Activated gamma-delta T cell treated with anti-CD3 and anti-CD28 coated beads, Interleukin-2, amount 50 U/mL, for 16 hours (primary cell): ENCODE results near the gene HCFC1R1.

ENCODE experiments used
- DNase-seq: peaks from one replicate; pipeline ENCODE4 v3.0.0-alpha.2; 2020; ENCODE audit warnings: low read depth

The HCFC1R1 gene

GRCh38 chr16:3035972-3036725 lies 12.4 kb upstream of the HCFC1R1 start:
- DNase-seq: no peak

DNA sequence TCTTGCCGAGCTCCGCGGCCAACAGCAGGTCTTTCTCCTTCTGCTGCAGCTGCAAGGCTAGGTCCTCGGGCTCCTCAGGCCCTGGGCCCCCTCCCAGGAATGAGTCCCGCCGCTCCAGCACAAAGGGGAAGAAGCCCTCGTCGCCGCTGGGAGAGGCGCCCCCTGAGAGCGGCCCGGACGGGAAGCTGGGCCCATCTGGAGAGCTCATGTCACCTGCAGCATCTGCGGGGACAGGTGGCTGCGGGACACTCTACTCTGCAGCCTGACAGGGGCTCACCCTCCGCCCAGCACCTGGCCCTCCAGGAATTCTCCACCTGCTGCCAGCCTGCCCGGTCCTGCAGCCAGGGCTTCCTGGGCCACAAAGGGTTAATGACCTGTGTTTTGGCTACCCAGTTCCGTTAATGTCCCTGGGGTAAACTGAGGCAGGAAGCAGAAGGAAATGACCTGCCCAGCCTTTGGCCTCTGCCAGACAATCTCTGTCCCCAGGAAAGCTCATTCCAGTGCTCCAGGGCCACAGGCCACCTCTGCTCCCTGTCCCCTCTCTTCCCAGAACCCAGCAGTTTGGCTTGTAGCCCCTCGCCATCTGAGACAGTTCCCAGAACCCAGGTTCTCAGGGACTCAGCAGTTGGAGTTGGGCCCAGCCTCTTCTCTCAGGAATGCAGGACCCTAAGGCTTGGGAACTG lies 11.7 kb upstream of the HCFC1R1 start:
- DNase-seq: no peak

DNA sequence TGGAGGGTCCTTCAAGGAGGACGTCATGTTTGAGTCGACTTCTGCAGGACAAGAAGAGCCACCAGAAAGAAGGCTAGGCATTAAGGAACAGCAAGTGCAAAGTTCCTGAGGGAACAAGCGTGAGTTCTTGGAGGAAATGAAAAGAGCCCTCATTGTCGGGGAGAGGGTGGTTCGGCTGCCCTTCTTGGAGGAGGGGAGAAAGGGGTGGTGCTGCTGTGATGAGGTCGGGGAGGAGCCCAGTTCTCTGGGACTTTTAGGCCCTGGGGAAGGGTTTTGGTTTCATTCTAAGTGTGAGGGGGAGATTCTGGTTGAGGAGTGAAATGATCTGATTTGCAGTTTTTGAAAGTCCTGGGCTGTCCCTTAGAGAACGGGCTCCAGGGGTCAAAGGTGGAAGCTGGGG lies 8.9 kb upstream of the HCFC1R1 start:
- no peak for DNase-seq

DNA sequence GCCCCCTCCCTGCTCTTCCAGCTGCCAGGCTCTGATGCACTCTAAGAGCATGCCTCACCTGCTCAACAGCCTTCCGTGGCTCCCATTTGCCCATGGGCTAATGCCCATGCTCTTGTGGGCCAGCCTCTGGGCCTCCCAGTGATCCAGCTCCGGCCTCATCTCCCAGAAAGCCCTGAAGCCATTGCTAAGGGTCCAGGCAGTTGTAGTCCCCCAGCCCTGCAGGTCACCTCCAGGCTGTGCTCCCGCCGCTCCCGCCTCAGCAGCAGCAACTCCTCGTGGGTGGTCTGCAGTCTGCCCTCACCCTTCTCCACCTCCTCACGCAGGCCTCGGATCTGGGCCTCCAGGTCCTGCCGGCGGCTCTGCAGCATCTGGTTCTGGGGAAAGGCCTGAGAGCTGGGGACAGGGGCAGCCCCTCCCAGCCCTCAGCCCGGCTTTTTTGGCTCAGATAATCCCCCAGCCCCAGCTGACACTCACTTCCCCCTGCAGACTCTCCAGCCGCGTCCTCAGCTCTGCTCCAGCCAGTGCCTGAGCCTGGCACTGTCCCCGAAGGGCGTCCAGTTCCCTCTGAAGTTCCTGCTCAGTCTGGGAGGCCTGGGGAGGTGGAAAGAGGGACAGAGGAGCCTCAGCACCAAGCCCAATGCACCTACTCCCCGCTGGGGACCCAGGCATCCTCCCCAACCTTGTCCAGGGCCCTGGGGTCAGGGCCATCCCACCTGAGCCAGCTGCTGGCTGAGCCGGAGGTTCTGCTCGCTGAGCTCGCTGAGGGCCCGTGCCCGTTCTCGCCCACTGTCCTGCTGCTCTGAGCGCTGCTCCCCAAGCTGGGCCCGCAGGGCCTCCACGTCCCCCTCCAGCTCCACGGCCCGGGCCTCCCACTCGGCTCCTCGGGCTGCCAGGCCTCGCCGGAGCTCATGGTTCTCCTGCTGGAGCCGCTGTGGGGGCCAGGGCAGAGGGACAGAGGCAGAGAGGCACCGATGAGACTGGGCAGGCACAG lies 6.8 kb upstream of the HCFC1R1 start:
- DNase-seq: no peak

DNA sequence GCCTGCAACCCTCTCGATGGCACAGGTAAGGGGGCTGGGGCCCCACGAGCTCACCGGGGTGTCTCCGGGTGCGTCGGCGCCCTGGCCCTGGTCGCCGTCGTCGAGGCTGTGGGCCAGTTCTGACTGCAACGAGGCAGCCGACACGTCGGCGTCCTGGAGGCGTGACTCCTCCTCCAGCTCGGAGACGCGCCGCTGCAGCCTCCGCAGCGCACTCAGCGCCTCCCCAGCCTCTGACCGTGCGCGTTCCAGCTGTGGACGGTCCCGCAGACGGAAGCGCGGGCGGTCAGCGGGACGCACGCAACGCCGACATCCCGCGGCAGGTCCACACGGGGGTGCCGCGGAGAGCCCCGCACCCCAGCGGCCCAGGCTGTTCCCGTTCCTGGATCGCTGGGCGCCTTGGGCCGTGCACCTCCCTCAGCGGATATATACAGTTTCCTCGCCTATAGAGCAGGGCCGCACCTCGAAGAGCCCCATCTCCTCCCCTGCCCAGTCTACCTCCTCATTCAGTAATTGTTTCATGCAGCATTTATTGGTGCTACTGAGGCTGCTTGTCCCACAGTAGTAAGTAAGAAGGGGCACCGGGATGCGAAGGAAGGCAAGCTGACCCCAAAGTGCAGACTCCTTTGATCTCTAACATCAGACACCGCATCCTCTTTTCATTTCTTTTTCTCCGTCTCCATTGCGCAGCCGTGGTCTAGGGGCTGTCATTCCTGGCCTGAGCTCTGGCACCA lies 5.9 kb upstream of the HCFC1R1 start:
- DNase-seq: no peak

DNA sequence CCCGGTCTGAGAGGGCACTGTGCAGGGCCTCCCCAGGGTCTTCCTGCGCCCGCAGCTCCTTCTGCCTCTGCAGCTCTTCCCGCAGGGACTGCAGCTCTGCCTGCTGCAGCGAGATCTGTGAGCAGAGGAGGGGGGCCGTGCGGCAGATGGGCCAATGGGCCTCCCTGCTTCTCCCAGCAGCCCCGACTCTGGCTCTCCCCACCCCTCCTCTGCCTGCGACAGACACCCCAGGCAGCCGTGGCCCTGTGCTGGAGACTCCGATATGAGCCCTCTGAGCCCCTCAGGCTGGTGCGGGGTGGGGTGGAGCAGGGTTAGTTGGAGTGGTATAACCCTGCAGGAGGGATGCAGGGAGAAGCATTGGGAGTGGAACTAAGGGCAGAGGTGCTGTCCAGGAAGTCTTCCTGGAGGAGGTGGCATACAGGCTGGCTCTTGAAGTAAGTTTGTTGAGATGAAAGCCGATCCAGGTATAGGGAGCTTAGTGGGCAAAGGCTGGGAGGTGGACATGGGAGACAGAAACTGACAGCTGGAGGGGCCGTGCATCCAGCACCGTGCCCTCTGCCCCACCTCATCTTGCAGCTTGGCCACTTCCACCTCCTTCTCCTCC lies 5.1 kb upstream of the HCFC1R1 start:
- no peak for DNase-seq

- DNase-seq: peak; percentile 79
Measured at GRCh38 chr16:3027983-3028715, 4.4 kb upstream of the HCFC1R1 start.

- no peak for DNase-seq
Measured at GRCh38 chr16:3027489-3027795, 3.7 kb upstream of the HCFC1R1 start.

GRCh38 chr16:3026609-3027488 lies 3.1 kb upstream of the HCFC1R1 start:
- no peak for DNase-seq

GRCh38 chr16:3026003-3026378 lies 2.2 kb upstream of the HCFC1R1 start:
- DNase-seq: no peak

DNA sequence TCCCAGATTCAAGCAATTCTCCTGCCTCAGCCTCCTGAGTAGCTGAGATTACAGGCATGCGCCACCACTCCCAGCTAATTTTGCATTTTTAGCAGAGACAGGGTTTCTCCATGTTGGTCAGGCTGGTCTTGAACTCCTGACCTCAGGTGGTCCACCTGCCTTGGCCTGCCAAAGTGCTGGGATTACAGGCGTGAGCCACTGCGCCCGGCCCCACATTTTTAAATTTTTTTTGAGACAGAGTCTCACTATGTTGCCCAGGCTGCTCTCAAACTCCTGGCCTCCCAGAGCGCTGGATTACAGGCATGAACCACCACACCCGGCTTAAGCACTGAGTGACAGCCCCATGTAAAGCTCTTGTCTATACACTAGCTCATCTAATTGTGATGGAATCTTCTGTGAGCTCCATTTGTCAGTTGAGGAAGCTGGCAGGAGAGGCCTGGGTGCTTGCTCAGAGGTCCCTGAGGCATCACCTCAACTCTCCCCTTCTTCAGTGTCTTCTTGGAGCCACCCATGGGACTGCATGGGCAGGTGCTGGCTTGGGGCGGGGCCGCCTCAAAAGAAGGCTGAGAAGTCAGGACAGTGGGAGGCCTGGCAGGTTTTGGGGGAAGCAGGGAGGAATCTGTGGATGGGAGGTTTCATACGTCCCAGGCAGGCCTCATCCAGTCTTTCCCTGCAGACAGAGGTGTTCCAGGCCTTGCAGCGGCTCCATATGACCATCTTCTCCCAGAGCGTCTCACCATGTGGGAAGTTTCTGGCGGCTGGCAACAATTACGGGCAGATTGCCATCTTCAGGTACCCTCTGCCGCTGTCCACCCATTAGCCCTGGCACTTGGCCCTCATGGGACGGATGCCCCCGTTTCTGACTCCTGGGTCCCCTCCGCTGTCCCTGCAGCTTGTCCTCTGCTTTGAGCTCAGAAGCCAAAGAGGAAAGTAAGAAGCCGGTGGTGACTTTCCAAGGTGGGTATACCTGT lies 1.6 kb upstream of the HCFC1R1 start:
- DNase-seq: no peak

- DNase-seq: no peak
Measured at GRCh38 chr16:3023415-3023668, 400 bp downstream of the HCFC1R1 start.

DNA sequence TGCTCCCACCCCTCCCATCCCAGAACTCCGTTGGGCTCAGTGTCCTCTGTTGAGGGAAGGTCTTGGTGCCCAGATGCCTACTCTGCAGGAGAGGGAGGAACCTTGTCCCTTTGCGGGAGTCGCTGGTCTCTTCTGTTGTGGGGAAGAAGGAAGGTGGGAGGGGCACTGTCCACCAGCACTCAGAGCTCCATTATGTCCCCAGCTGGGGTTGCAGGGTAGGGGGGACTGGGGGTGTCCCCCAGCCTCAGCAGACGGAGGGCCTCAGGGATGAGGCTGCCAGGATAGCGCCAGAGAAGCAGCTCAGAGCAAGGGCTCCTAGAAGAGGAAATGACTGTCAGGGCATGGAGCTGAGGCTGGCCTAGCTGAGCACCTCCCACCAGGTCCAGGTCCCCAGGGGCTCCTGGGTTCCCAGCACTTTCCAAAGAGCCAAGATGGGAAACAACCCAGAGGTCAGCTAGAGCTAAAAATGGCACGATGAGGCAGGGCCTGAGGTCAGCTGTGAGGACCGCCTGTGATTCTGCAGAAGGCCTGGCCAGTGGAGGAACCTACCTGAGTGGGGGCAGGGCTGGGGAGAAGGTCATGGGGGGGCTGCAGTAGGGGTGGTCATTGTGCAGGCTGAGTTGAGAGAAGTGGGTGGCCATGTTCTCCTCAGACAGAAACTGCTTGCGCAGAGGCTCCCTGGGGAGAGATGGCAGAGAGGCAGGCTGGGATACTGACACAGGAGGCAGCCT lies 893 bp downstream of the HCFC1R1 start:
- DNase-seq: no peak

GRCh38 chr16:3022208-3022683 lies 1.5 kb downstream of the HCFC1R1 start:
- DNase-seq: peak; percentile 82

- DNase-seq: peak; percentile 59
Measured at GRCh38 chr16:3021449-3022207, 2.1 kb downstream of the HCFC1R1 start.

DNA sequence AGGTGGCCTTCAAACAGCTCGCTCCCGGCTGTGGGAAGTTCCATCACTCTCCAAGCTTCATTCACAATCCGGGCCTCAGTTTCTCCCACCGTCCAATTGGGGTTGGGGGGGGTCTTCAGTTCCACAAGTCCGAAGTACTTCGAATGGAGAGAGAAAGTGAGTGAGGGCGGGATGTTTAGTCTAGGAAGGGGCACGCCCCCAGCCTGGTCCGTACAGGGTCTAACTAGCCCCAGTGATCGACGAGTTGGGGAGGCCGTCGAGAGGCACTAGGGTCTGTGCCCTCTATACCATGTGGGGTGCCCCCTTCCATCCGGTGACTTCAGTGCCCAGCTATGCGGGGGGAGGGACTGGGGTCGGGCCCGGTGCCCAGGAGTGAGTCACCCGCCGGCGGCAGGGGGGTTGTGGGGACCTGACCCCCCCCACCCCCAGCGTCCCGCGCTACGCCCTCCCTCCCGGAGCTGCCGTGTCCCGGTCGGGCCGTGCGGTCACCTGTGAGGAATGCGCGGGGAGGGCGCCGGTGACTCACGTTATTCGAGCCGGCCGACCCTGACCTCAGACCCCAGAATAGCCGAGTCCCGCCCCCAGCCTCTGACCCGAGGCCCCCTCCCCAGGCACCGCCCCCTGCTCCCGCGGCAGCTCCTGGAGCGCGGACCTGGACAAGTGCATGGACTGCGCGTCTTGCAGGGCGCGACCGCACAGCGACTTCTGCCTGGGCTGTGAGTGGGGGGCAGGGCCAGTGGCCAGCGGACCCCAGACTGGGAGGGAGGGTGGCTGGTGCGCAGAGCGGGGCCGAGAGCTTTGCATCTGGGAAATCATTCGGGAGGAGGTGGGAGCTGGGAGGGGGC lies 2.9 kb downstream of the HCFC1R1 start:
- DNase-seq: peak; percentile 67

DNA sequence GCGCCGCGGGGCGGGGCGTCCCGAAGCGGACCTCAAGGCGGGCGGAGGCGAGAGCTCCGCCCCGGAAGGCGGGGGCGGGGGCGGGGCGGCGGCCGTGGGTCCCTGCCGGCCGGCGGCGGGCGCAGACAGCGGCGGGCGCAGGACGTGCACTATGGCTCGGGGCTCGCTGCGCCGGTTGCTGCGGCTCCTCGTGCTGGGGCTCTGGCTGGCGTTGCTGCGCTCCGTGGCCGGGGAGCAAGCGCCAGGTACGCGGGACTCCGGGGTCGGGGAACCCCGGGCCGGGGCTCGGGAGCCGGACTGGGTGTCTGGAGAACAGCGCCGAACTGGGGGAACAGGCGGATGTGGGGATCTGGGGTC lies 3.5 kb downstream of the HCFC1R1 start, which contains the start of gene TNFRSF12A:
Gene TNFRSF12A, plus strand, starts transcription at position 122 of the 357 bp plus-strand sequence. Its CDS starts 30 bp downstream, at position 152.
- DNase-seq: peak; percentile 48
